ENCODE measurements around the gene SHH. TPM values are rescaled to one million over a fixed set of nuclear protein-coding genes. Genes with fewer than 3 reads are reported as not detected.

Gene SHH
- total and polyA plus RNA-seq, 2 experiments from 2014 or later = not detected

- TF ChIP-seq CTCF (IDR thresholded peaks at IDR 0.05; ENCODE audit: low read depth, low read length) = no peak
- DNase-seq (ENCODE audit: low read depth in 1 of 2, low spot score in 1 of 2) = no peak
- H3K36me3 ChIP-seq = peaks cover 27% of the 10 kb centered on the region
- H3K27me3 ChIP-seq = no peaks in the 10 kb centered on the region
- no peak overlapping the region for H3K4me3 ChIP-seq
- H3K4me1 ChIP-seq (ENCODE audit: low read depth) = peaks cover 7% of the 10 kb centered on the region
- no peaks in the 10 kb centered on the region for H3K9me3 ChIP-seq (ENCODE audit: low read depth)
- H3K27ac ChIP-seq = no peak overlapping the region
These were observed 45.0 kb downstream of the SHH start for GRCh38 chr7:155766966-155767916.

- H3K36me3 ChIP-seq = peaks cover 27% of the 10 kb centered on the region
- H3K4me1 ChIP-seq (ENCODE audit: low read depth) = peaks cover 7% of the 10 kb centered on the region
- H3K27me3 ChIP-seq = no peaks in the 10 kb centered on the region
- H3K9me3 ChIP-seq (ENCODE audit: low read depth) = no peaks in the 10 kb centered on the region
- H3K27ac ChIP-seq = no peak overlapping the region
- TF ChIP-seq CTCF (IDR thresholded peaks at IDR 0.05; ENCODE audit: low read depth, low read length) = no peak
- DNase-seq (ENCODE audit: low read depth in 1 of 2, low spot score in 1 of 2) = no peak
- H3K4me3 ChIP-seq = no peak overlapping the region
These were observed 45.9 kb downstream of the SHH start for GRCh38 chr7:155766386-155766785.

- no peak overlapping the region for H3K4me3 ChIP-seq
- peaks cover 21% of the 10 kb centered on the region for H3K36me3 ChIP-seq
- no peak for DNase-seq (ENCODE audit: low read depth in 1 of 2, low spot score in 1 of 2)
- no peaks in the 10 kb centered on the region for H3K9me3 ChIP-seq (ENCODE audit: low read depth)
- no peak overlapping the region for H3K27ac ChIP-seq
- no peak for TF ChIP-seq CTCF (IDR thresholded peaks at IDR 0.05; ENCODE audit: low read depth, low read length)
- no peaks in the 10 kb centered on the region for H3K27me3 ChIP-seq
- peaks cover 7% of the 10 kb centered on the region for H3K4me1 ChIP-seq (ENCODE audit: low read depth)
These were observed 46.8 kb downstream of the SHH start for GRCh38 chr7:155765458-155765857.

- peaks cover 7% of the 10 kb centered on the region for H3K4me1 ChIP-seq (ENCODE audit: low read depth)
- H3K9me3 ChIP-seq (ENCODE audit: low read depth) = no peaks in the 10 kb centered on the region
- H3K27ac ChIP-seq = no peak overlapping the region
- no peaks in the 10 kb centered on the region for H3K27me3 ChIP-seq
- TF ChIP-seq CTCF (IDR thresholded peaks at IDR 0.05; ENCODE audit: low read depth, low read length) = no peak
- no peak for DNase-seq (ENCODE audit: low read depth in 1 of 2, low spot score in 1 of 2)
- peaks cover 21% of the 10 kb centered on the region for H3K36me3 ChIP-seq
- no peak overlapping the region for H3K4me3 ChIP-seq
These were observed 47.8 kb downstream of the SHH start for GRCh38 chr7:155764438-155764793.

- H3K4me1 ChIP-seq (ENCODE audit: low read depth) = peaks cover 7% of the 10 kb centered on the region
- no peak overlapping the region for H3K4me3 ChIP-seq
- DNase-seq (ENCODE audit: low read depth in 1 of 2, low spot score in 1 of 2) = peak in 1 of 2 donors; percentile 59
- no peak for TF ChIP-seq CTCF (IDR thresholded peaks at IDR 0.05; ENCODE audit: low read depth, low read length)
- no peak overlapping the region for H3K27ac ChIP-seq
- peaks cover 21% of the 10 kb centered on the region for H3K36me3 ChIP-seq
- no peaks in the 10 kb centered on the region for H3K27me3 ChIP-seq
- no peaks in the 10 kb centered on the region for H3K9me3 ChIP-seq (ENCODE audit: low read depth)
These were observed 48.4 kb downstream of the SHH start for GRCh38 chr7:155763691-155764437.
